GM18867 (cell line): ENCODE data around the gene IQSEC3.

Experiments
- ATAC-seq: cut with Tn5 transposase; IDR thresholded peaks from one replicate; pipeline ENCODE4 v1.9.1; 2021; ENCODE audit warnings: mild to moderate bottlenecking, moderate library complexity; ENCODE audit not compliant: unreplicated experiment

IQSEC3 gene

DNA sequence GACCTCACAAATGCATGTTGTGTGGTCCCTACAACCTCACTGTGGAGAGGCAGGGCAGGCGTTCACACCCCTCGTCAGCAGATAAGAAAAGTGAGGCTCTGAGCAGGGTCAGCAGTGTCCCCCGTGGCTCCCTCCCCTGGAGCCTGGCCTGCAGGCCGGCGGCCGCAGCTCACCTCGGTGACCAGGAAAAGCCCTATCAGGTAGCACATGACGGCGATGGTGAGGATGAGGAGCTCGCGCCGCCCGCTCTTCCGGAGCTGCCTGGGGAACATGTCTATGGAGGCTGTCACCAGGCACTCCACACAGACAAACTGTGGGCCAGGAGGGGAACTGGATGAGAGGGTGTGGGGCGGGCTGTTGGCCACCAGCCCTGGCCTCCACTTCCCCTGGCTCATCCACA lies 129.4 kb downstream of the IQSEC3 start:
- no peak for ATAC-seq

DNA sequence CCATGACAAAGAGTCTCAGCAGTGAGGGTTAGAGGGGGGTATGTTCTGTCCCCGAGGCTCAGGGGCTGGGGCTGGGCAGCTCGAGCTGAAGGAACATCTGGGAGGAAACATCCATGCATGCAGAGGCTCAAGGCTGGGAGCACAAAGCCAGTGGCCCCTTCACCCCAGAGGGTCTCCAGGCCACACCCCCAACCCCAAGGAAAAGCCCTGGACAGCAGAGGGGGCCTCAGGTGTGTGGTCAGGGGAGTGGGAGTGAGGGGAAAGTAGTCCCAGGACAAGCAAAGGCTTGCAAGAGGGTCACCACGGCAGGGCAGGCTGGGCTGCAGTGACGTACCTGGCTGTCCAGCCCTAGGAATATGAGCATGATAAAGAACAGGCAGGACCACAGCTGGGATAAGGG lies 129.9 kb downstream of the IQSEC3 start:
- no peak for ATAC-seq

DNA sequence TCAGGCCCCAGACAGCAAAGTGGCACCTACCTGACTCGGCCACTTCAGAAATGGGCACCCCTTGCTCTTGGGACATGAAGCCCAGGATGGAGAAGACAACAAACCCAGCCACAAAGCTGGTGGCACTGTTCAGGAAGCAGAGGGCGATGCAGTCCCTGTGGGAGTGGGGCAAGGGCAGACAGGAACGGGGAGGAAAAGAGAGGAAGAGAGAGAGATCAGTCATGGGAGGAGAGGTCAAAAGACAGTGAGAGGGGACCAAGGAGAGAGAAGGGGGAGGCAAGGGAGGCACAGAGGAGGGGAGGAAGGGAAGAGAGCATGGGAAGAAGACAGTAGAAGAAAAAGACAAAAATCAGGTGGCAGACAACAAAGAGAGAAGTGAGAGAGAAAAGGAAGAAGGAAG lies 130.8 kb downstream of the IQSEC3 start:
- ATAC-seq = no peak

DNA sequence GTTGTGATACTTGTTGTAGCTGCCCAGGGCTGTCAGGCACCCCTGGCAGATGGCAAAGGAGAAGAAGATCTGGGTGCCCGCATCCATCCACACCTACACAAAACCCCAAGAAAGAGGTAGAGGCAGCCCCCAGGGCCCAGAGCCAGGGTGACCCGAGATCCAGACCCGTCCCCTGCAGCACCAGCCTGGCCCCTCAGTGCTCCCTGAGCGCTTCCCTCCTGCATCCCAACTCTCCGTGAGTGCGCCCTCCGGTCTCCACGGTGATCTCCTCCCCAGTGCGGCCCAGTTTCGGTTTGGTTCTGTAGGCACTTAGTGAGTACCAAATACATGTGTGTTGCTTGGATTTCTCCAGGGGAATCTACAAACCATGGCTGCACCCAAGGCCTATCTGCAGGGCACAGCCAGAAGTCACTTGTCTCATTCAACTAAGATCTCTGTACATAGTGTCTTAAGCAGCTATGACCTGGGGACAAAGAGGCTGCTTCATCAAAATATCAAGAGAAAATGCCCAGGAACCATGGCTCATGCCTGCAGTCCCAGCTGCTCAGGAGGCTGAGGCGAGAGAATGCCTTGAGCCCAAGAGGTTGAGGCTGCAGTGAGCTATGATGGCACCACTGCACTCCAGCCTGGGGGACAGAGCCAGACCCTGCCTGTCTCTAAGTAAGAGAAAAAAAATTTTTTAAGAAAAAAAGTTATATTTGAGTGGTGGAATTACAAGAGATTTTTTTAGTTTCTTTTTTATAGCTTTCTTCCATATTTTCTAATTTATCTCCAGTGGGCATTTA lies 131.5 kb downstream of the IQSEC3 start:
- ATAC-seq = no peak

DNA sequence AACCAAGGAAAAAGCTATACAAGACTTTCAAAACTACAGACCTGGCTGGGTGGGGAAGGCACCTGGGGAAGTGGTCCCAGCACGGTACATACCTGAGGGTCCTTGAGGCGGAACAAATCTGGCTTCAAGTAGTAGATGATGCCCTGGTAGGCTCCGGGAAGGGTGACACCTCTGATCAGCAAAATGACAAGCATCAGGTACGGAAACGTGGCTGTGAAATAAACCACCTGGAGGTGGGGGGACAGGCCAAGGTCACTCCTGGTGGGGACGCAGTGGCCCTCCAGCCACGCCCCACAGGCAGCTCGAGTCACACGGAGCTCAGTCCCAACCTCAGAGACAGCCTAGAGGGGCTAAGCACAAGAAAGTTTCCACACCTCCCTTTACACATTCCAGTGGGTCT lies 132.1 kb downstream of the IQSEC3 start:
- no peak for ATAC-seq

DNA sequence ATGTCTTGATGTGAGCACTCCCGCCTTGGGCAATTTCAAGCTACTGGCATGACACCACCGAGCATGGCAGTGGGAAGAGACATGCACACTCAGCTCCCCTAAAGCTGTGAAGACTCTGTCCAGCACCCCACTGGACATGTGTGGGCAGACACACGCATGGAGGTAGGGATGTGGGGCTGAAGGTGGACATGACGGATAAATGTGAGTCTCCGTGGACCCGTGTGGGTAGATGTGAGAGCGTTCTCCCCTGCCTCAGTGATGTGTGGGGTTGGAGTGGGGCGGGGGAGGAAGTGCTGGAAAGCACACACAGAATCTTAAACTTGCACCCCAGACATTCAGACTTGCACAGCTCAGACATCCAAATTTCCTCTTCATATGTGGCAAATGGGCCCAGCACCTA lies 134.8 kb downstream of the IQSEC3 start:
- no peak for ATAC-seq

DNA sequence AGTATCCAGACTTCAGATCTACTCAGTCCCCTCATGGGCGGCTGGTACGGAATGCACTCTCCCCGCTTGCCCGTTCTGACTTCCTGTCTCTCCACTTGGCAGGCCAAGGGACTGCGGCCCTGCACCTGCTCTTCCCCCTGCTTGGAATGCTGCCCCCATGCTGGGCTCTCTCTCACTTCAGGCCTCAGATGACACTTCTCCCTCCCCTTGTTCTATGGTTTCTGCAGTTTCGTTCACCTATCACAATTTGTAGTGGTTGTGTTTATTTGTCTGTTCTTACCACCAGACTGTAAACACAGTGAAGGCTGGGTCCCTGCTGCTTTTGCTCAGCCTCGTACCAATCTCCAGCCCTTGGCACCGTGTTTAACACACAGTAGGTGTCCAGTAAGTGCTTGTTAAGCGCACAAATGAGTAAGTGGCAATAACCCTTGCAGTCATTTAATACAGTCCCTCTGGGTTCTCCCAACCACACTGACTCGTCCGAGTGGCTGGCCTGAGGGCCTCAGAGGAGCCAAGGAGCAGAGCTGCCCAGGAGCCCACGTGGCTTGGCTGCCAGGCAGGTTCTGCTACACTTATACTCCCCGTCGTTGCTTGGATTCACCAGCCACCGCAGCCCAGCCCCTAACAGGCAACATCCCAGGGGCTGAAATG lies 135.6 kb downstream of the IQSEC3 start:
- no peak for ATAC-seq

DNA sequence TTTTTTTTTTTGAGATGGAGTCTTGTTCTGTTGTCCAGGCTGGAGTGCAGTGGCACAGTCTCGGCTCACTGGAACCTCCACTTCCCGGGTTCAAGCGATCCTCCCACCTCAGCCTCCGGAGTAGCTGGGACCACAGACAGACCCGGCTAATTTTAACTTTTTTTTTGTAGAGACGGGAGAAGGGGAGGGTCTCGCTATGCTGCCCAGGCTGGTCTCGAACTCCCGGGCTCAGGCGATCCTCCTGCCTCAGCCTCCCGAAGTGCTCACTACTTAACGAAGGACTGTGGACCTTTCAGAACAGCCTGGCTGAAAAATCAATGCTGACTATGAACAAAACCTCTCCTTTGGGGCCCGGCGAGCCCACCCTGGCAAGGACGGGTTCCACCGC lies 136.5 kb downstream of the IQSEC3 start:
- no peak for ATAC-seq

DNA sequence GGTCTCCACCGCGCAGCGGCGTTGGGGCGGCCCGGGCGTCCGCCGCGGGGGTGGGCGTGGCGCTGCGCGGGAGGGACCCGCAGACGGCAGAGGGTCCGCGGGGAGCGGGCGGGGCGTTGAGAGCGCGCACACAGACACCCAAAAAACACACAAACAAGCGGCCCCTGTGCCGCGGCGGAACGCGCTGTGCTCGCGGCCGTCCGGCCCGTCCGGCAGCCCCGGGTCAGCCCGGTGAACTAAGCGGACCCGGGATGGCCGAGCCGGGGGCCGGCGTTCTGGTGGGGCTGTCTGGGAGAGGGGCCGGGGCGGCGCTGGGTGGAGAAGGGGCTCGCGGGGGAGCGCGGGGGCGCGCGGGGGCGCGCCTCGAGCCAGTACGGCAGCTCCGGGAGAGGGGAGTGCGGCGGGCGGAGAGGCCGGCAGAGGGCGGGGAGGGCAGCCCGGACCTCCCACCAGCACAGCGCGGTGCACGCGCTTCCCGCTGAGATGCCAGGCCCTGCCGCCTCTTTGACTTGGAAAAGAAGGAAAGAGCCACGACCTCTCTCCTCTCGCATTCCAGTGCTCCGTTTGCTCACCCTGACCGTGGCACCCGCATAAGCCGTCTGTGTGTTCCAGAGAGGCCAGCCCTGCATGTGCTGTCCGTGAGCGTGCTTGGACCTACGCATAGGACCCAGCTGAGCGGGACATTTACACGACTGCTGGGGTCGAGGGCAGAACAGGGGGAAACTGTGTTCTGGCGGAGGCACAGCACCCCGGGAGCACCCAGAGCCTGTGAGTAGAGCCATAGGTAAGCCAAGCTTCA lies 137.1 kb downstream of the IQSEC3 start:
- ATAC-seq = no peak

DNA sequence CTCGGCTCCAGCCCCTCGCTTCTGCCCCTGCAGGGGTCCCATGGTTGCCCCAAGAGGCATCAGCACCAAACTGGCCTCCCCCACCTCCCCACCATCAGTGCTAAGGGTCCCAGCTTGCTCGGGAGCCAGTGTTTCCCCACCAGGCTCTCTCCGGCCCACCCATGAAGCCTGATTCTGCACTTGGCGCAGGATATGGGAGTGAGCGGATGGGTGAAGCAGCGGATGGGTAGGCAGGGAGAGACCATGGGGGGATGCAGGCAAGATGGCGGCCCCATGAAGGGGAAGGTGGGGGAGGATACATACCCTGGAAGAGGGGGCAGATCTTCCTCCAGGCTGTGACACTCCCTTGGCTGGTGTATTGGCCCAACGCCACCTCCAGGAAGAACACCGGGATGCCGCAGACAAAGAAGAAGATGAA lies 137.7 kb downstream of the IQSEC3 start:
- no peak for ATAC-seq

DNA sequence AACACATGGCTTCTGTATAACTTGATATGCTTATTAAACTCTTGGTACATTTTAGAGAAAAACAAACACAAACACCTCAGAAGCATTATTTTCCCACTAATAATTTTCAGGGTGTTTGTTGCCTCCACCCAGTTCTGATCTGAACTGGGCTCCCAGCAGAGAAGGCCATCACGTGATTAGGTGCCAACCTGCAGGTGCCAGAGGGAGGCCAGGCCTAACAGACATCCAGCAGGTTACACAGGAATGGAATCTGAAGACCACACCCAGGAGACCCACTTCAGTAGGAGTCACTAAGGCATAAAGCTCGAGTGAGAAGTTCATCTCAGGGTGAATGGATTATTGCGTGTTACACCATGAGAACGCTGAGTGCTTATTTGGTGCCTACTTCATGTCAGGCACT lies 138.5 kb downstream of the IQSEC3 start:
- no peak for ATAC-seq

DNA sequence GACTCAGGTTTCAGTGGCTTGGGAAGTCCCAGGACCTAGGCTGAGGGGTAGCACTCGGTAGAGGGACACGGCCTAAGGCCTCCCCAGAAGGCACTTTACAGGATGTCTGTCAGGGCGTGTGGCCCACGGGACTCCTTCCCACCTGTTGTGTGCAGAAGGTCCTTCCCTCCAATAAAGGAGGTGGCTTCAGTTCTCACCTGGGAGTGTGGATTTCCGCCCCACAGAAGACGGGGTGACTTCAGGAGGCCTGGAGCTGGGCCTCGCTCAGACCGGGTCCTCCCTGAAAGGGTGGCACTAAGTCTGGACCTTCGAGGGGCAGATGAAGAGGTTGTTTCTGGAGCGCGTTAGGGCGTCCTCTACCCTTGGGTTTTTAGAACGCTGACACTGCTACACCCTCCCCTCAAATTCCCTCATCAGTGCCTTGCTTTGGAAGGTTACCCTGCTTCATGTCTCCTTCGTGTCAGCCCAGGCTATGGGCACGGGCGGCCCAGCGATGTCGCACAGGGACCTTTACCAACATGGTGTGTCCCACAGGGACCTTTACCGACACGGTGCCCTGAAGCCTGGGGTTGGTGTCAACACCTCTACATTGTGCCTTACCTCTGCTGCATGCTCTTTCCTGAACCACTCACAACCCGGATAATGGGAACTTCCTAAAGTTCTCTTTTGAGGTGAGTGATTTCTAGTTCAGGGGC lies 140.3 kb downstream of the IQSEC3 start:
- ATAC-seq = no peak

DNA sequence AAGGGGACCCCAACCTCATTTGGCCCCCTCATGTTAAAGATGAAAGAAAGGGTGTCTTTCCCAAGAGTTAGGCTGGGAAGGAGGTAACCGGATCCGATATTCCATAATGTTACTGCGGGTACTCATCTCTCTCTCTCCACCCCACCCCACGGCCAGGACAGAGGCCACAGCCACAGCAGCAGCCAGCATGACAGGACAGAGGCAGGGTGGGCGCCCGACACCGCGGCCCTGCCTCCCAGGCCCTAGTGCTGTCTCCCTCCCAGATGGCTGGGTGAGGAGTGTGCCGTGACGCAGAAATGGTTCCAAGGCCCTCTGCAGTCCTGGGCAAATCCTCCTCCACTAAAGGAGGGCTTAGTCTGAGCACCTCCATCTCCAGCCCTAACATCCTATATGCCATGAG lies 141.2 kb downstream of the IQSEC3 start:
- ATAC-seq = no peak

DNA sequence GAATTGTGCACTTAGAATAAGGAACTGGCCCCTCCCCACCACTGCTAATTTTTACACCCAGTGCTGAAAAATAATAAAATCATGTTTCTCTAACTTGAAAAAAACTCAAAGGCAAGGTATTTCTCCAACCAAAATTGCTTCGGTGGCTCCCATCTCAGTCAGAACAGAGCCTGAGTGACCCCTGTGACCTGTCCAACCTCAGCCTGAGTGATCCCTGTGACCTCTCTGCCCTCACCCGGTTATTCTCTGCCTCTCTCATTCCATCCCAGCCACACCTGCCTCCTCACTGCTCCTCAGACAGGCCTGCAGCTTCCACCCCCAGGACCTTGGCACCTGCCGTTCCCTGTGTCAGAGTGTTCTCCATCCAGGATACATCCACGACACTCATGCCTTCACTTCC lies 142.2 kb downstream of the IQSEC3 start:
- no peak for ATAC-seq

DNA sequence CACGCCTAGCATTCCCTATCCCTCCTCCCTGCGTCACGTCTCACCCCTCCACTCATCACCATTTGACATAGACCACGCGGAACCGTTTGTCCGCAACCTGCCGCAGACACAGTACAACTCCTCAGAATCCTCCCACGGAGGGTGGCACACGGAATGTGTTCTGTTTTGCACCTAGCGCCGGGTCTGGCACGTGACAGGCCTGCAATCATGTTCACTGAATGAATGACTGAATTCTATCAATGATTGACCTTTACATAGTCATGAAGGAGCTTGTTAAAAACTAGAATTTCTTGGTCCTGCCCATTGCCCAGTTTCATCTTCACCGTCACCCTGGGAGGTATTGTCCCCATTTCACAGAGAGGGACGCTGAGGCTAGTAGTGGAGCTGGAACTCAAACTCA lies 142.7 kb downstream of the IQSEC3 start:
- ATAC-seq = no peak

DNA sequence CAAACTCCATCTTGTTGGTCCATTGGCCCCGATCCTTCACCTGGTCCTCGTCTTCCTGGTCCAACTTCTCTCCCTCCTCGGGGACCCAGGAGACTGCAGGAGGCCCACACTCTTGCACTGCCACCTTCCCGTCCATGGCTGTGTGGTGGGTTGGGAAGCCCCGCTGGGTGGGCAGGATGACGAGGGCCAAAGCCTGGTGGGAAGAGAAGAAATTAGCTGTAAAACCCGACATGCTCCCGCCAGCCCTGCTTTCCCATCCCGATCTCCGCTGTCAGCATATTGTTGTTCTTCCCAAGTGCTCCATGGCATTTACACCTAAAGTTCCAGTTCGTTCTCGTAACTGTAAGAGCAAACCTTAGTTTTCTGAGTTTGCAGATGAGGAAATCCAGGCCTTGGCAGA lies 143.3 kb downstream of the IQSEC3 start:
- ATAC-seq = no peak

DNA sequence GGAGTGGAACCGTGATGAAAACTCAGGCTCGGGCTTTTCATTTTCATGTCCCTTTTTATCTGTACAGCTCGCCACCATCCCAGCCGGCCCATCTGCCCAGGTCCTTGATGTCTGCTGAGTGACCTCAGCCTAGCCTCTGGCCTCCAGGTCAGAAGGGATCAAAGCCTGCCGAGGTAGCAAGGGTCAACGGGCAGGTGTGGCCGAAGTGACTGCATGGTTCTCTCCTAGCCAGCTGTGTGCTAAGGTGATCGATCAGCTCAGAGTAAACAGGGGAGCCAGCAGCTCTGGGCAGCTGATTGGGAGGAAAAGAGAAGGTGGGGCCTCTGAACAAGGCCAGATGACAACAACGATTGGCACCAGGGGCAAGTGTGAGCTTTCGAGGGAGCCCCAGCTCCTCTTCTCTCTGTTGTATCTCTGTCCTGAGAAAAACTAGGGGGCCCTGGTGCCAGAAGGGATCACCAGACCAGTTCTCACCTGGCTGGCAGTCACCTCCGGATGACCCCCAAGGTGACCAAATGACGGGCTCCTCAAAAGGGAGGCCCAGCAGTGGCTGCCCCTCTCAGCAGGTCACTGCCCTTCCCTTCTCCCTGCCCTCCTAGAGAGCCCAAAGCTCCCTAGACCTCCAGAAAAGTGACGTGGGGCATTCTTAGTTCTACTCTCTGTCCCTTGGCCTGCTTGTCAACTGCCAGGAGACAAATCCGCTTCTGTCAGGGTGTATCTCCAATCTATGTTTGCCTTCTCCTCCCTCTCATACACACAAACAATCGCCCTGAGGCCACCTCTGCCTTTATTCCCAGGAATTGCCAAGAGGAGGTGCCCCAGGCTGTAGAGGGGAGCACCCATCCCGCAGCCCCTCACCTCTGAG lies 143.9 kb downstream of the IQSEC3 start:
- no peak for ATAC-seq

DNA sequence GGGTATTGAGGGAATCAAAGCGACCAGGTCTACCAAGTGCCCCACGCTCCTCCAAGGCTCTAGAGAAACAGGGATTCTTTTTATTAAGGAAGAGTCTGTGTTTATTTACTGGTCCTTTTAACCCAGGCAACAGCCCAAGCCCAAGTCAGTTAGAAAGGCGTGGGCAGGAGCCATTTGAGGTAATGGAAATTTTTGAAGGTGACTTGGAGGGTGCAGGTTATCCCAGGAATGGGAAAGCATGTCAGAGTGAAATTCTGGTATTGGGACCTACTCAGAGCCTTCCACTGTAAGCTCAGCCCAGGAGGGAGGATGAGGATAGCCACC lies 144.5 kb downstream of the IQSEC3 start:
- ATAC-seq = no peak

DNA sequence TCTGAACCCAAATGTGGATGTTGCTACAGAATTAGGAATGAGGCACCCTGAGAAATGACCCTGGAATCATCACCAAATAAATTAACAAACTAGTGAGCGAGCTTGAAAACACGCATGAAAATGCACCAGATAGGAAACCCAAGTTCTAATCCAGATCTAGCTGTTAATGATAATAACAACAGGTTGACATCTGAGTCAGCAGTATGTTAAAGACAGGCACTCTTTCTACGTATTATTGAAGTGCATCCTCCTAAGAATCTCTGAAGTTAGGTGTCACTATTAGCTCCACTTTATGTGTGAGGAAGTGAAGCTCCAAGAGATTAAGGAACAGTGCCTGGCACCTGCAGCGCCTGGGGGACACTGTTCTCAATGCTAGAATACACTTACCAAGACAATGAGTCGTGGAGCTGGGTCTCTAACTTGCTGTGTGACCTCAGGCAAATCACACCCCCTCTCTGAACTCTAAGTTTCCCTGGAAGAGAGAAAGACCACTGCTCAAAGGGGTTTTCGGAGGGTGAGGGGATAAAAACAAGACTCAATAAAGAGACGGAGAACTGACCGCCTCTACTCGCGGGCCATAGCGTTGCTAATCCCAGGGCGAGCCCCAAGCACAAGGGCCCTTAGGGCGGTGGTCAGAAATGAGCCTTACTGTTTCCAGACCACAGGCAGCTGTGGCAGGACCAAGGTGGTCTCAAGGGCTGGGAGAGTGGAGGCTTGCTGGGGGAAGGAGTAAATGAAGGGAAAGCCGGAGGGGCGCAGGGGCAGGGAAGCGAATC lies 145.3 kb downstream of the IQSEC3 start:
- ATAC-seq = no peak

DNA sequence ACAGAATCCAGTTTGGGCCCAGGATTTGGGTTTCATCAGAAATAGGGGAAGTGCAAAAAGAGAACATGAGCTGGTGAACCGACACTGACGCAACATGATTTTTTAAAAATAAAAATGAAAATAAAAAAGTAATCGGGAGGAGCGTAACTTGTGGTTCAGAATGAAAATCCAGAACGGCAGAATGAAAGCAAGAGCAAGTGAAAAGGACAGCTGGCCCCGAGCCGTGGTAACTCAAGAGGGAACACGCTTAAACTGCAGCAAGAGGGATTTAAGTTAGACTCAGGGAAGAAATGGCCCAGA lies 145.8 kb downstream of the IQSEC3 start:
- peak; percentile 54 for ATAC-seq
